Neuron (in vitro differentiated cells): Measurements from ENCODE around the gene CBX7.

ENCODE experiments used
- H2AFZ ChIP-seq: one replicate; pipeline ENCODE4 v1.6.1; 2013; ENCODE audit warnings: low read depth, mild to moderate bottlenecking, inconsistent platforms, low read length, moderate library complexity
- H3K27me3 ChIP-seq: one replicate; pipeline ENCODE4 v1.6.1; 2013; ENCODE audit warnings: low read length; ENCODE audit not compliant: insufficient read depth
- H3K36me3 ChIP-seq: one replicate; pipeline ENCODE4 v1.6.1; 2013; ENCODE audit warnings: low read length; ENCODE audit not compliant: insufficient read depth
- H3K4me1 ChIP-seq: one replicate; pipeline ENCODE4 v1.6.1; 2013; ENCODE audit warnings: low read length; ENCODE audit not compliant: insufficient read depth
- H3K4me3 ChIP-seq: 2 replicates; pipeline ENCODE4 v1.5.1; 2013; ENCODE audit warnings: mild to moderate bottlenecking, low read length, moderate library complexity
- H3K9me3 ChIP-seq: one replicate; pipeline ENCODE4 v1.6.1; 2013; ENCODE audit warnings: low read length

Gene CBX7

GRCh38 chr22:39148727-39149535 lies 3.5 kb downstream of the CBX7 start:
- Histone ChIP-seq H3K4me1 (peaks cover 14% of the 10 kb centered on the region), H3K36me3 (no peaks in the 10 kb centered on the region), H3K4me3 (no peak overlapping the region), H3K27me3 (peaks cover 17% of the 10 kb centered on the region), H2AFZ (no peak overlapping the region), H3K9me3 (no peaks in the 10 kb centered on the region)

GRCh38 chr22:39148026-39148726 lies 4.3 kb downstream of the CBX7 start:
- H3K9me3 ChIP-seq: no peaks in the 10 kb centered on the region
- H2AFZ ChIP-seq: no peak overlapping the region
- peaks cover 15% of the 10 kb centered on the region for H3K27me3 ChIP-seq
- H3K4me3 ChIP-seq: no peak overlapping the region
- H3K4me1 ChIP-seq: peaks cover 14% of the 10 kb centered on the region
- H3K36me3 ChIP-seq: no peaks in the 10 kb centered on the region

- Histone ChIP-seq H2AFZ (no peak overlapping the region), H3K36me3 (no peaks in the 10 kb centered on the region), H3K4me3 (no peak overlapping the region), H3K9me3 (no peaks in the 10 kb centered on the region), H3K4me1 (peaks cover 14% of the 10 kb centered on the region), H3K27me3 (peaks cover 15% of the 10 kb centered on the region)
Observed at GRCh38 chr22:39147335-39148025, 5.0 kb downstream of the CBX7 start.

- peaks cover 14% of the 10 kb centered on the region for H3K4me1 ChIP-seq
- H3K4me3 ChIP-seq: peak overlapping the region; percentile 47
- peaks cover 15% of the 10 kb centered on the region for H3K27me3 ChIP-seq
- H2AFZ ChIP-seq: peak overlapping the region; percentile 79
- no peaks in the 10 kb centered on the region for H3K36me3 ChIP-seq
- no peaks in the 10 kb centered on the region for H3K9me3 ChIP-seq
Observed at GRCh38 chr22:39146256-39147101, 6.0 kb downstream of the CBX7 start.

- Histone ChIP-seq H3K4me3 (peak overlapping the region; percentile 82), H3K36me3 (no peaks in the 10 kb centered on the region), H3K9me3 (no peaks in the 10 kb centered on the region), H3K27me3 (peaks cover 15% of the 10 kb centered on the region), H2AFZ (no peak overlapping the region), H3K4me1 (peaks cover 14% of the 10 kb centered on the region)
Observed at GRCh38 chr22:39144101-39144767, 8.2 kb downstream of the CBX7 start.

GRCh38 chr22:39142088-39142680 lies 10.3 kb downstream of the CBX7 start:
- no peak overlapping the region for H3K4me3 ChIP-seq
- H3K4me1 ChIP-seq: peaks cover 14% of the 10 kb centered on the region
- peaks cover 15% of the 10 kb centered on the region for H3K27me3 ChIP-seq
- no peak overlapping the region for H2AFZ ChIP-seq
- H3K36me3 ChIP-seq: no peaks in the 10 kb centered on the region
- H3K9me3 ChIP-seq: no peaks in the 10 kb centered on the region

GRCh38 chr22:39139933-39140332 lies 12.5 kb downstream of the CBX7 start:
- H3K27me3 ChIP-seq: peaks cover 18% of the 10 kb centered on the region
- H3K4me3 ChIP-seq: no peak overlapping the region
- H3K9me3 ChIP-seq: no peaks in the 10 kb centered on the region
- H3K36me3 ChIP-seq: no peaks in the 10 kb centered on the region
- H3K4me1 ChIP-seq: peaks cover 6% of the 10 kb centered on the region
- no peak overlapping the region for H2AFZ ChIP-seq

- no peaks in the 10 kb centered on the region for H3K36me3 ChIP-seq
- no peaks in the 10 kb centered on the region for H3K9me3 ChIP-seq
- peaks cover 5% of the 10 kb centered on the region for H3K27me3 ChIP-seq
- H2AFZ ChIP-seq: no peak overlapping the region
- H3K4me1 ChIP-seq: no peaks in the 10 kb centered on the region
- no peak overlapping the region for H3K4me3 ChIP-seq
Observed at GRCh38 chr22:39138357-39138997, 14.0 kb downstream of the CBX7 start.

GRCh38 chr22:39136317-39136716 lies 16.2 kb downstream of the CBX7 start:
- H3K9me3 ChIP-seq: no peaks in the 10 kb centered on the region
- H3K4me3 ChIP-seq: no peak overlapping the region
- H3K4me1 ChIP-seq: peaks cover 9% of the 10 kb centered on the region
- H2AFZ ChIP-seq: no peak overlapping the region
- H3K36me3 ChIP-seq: no peaks in the 10 kb centered on the region
- H3K27me3 ChIP-seq: peaks cover 3% of the 10 kb centered on the region

- no peaks in the 10 kb centered on the region for H3K36me3 ChIP-seq
- H3K9me3 ChIP-seq: no peaks in the 10 kb centered on the region
- H3K27me3 ChIP-seq: peaks cover 3% of the 10 kb centered on the region
- no peak overlapping the region for H3K4me3 ChIP-seq
- peaks cover 18% of the 10 kb centered on the region for H3K4me1 ChIP-seq
- no peak overlapping the region for H2AFZ ChIP-seq
Observed at GRCh38 chr22:39135092-39135896, 17.2 kb downstream of the CBX7 start.
